Tibial nerve (tissue), 4 donors: Measurements from ENCODE around the gene REN. TPM values are rescaled to one million over a fixed set of nuclear protein-coding genes. Genes with fewer than 3 reads are reported as not detected.

Experiments used
- DNase-seq, 2 donors: peaks; one replicate each; pipeline ENCODE4 v3.0.0-alpha.2; 2019; ENCODE audit warnings: low spot score in 2 of 2
- H3K27ac ChIP-seq, 4 donors: fragments of 200-600 bp; sonication (generic) in 3 of 4; one replicate each; pipeline ENCODE4 v1.5.1; 2017 to 2019; ENCODE audit warnings: mild to moderate bottlenecking in 1 of 4
- H3K27me3 ChIP-seq, 2 donors: fragments of 200-600 bp; sonication (generic) in 1 of 2; one replicate each; pipeline versions ENCODE4 v1.5.1 to v1.6.0; 2017 to 2019
- H3K36me3 ChIP-seq, 3 donors: fragments of 200-600 bp; sonication (generic); one replicate each; pipeline ENCODE4 v1.5.1; 2018 to 2019
- H3K4me1 ChIP-seq, 4 donors: fragments of 200-600 bp; sonication (generic) in 3 of 4; one replicate each; pipeline ENCODE4 v1.5.1; 2017 to 2019
- H3K4me3 ChIP-seq, 4 donors: fragments of 200-600 bp; sonication (generic) in 3 of 4; one replicate each; pipeline ENCODE4 v1.5.1; 2017 to 2019; ENCODE audit warnings: mild to moderate bottlenecking in 1 of 4, moderate library complexity in 1 of 4
- H3K9me3 ChIP-seq, 4 donors: fragments of 200-600 bp; sonication (generic) in 3 of 4; one replicate each; pipeline ENCODE4 v1.5.1; 2017 to 2019
- EP300 ChIP-seq, 2 donors: sonication (generic); formaldehyde crosslinking; IDR thresholded peaks; one replicate each; pipeline ENCODE4 v1.6.1; 2017; ENCODE audit warnings: antibody characterized with exemption in 2 of 2, mild to moderate bottlenecking in 1 of 2
- POLR2A ChIP-seq, 2 donors: fragments of 450-650 bp; IDR thresholded peaks; one replicate each; pipeline ENCODE4 v1.6.1; 2017; ENCODE audit warnings: antibody characterized with exemption in 2 of 2, mild to moderate bottlenecking in 2 of 2, moderate library complexity in 2 of 2
- WGBS, 2 donors: methylation state at CpG; one replicate each; pipeline ENCODE4 v1.1.5; 2018; 5-methylcytosine and 5-hydroxymethylcytosine counted together
- total RNA-seq, 4 donors: library from RNA; depleted of rRNA; stranded (reverse); fragments of >200 nt; gene quantifications; one replicate each; pipeline ENCODE4 v1.1.0, GENCODE V29; 2016
- TF ChIP-seq, protein P1 (sequence below), 5 experiments: fragments of 200-600 bp in 3 of 5; fragments of 450-650 bp in 2 of 5; sonication (generic) in 3 of 5; IDR thresholded peaks; one replicate each; pipeline ENCODE4 v1.5.1; 2016 to 2019; ENCODE audit warnings: antibody characterized with exemption in 5 of 5, mild to moderate bottlenecking in 3 of 5, moderate library complexity in 2 of 5

Gene REN
- total RNA-seq, 4 donors from 2014 or later: not detected

DNA sequence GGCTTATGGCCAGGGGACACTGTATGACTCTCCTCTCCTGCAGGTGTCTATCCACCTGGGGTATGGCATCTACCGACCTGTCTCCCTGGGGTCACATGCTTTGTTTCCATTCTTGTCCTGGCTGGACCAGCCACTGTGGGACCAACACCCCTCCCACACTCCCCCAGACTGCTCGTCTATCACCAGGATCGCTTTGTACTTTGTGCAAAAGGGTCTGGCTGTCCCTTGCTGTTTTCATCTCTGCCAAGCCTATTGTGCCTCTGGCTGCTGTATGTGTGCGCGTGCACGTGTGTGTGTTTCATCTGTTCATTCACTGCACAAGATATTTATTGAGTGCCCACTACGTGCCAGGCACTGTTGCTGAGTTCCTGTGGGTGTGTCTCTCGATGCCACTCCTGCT is 39.8 kb downstream of the REN start:
- Histone ChIP-seq H3K27me3 (no peaks in the 10 kb centered on the region), H3K27ac (peak overlapping the region in 3 of 4 donors; percentile 72 to 88 (median 73)), H3K9me3 (no peaks in the 10 kb centered on the region), H3K4me3 (no peak overlapping the region), H3K4me1 (peaks cover 0 to 63% (median 17%) of the 10 kb centered on the region in 4 donors), H3K36me3 (peaks cover 0 to 68% (median 9%) of the 10 kb centered on the region in 3 donors)
- no peak for TF ChIP-seq EP300 (IDR thresholded peaks at IDR 0.05)
- no peak for TF ChIP-seq POLR2A (IDR thresholded peaks at IDR 0.05)
- TF ChIP-seq, protein P1, sequence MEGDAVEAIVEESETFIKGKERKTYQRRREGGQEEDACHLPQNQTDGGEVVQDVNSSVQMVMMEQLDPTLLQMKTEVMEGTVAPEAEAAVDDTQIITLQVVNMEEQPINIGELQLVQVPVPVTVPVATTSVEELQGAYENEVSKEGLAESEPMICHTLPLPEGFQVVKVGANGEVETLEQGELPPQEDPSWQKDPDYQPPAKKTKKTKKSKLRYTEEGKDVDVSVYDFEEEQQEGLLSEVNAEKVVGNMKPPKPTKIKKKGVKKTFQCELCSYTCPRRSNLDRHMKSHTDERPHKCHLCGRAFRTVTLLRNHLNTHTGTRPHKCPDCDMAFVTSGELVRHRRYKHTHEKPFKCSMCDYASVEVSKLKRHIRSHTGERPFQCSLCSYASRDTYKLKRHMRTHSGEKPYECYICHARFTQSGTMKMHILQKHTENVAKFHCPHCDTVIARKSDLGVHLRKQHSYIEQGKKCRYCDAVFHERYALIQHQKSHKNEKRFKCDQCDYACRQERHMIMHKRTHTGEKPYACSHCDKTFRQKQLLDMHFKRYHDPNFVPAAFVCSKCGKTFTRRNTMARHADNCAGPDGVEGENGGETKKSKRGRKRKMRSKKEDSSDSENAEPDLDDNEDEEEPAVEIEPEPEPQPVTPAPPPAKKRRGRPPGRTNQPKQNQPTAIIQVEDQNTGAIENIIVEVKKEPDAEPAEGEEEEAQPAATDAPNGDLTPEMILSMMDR (IDR thresholded peaks at IDR 0.05): no peak
- DNase-seq: no peak
- WGBS, 2 donors: 39 to 50% methylated on average over 8 of the region's 8 CpGs

DNA sequence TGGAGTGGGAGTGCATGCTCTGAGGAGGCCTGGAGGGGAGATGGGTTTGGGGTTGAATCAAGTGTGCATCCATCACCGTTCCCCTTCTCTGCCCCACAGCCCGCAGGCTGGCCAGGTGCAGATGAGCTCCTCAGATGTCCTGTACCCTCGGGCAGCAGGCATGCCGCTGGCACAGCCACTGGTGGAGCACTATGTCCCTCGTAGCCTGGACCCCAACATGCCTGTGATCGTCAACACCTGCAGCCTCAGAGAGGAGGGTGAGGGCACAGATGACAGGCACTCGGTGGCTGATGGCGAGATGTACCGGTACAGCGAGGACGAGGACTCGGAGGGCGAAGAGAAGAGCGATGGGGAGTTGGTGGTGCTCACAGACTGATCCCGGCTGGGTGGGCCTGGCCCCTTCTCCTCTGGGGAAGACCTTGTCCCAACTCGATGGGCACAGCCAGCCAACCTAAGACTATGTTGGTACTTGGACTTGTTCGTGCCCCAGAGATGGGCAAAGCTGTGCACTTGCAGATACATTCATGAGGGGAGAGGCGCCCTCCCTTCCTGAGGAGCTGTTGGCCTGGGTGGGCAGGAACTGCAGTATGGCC is 40.3 kb downstream of the REN start:
- H3K27me3 ChIP-seq: no peaks in the 10 kb centered on the region
- H3K36me3 ChIP-seq: peaks cover 0 to 68% (median 9%) of the 10 kb centered on the region in 3 donors
- no peaks in the 10 kb centered on the region for H3K9me3 ChIP-seq
- no peak overlapping the region for H3K4me3 ChIP-seq
- H3K4me1 ChIP-seq: peaks cover 0 to 58% (median 17%) of the 10 kb centered on the region in 4 donors
- H3K27ac ChIP-seq: peak overlapping the region in 2 of 4 donors; percentile 73 to 88
- 90 to 92% methylated on average over 18 of the region's 18 CpGs for WGBS, 2 donors
- TF ChIP-seq EP300 (IDR thresholded peaks at IDR 0.05) (no peak), POLR2A (IDR thresholded peaks at IDR 0.05) (no peak)
- TF ChIP-seq, protein P1 (IDR thresholded peaks at IDR 0.05): no peak
- DNase-seq: no peak

DNA sequence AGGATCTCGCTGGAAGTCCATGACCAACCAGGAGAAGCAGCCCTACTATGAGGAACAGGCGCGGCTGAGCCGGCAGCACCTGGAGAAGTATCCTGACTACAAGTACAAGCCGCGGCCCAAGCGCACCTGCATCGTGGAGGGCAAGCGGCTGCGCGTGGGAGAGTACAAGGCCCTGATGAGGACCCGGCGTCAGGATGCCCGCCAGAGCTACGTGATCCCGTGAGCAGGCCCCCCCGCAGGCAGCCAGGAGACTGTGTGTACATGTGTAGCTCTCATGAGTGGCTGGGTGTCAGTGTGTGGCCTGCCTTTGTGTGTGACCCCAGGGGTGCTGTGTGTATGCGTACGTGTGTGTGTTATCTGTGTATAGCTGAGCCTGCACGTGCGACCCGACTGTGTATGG is 41.5 kb downstream of the REN start:
- Histone ChIP-seq H3K9me3 (no peaks in the 10 kb centered on the region), H3K36me3 (peaks cover 0 to 76% (median 9%) of the 10 kb centered on the region in 3 donors), H3K4me3 (no peak overlapping the region), H3K27me3 (no peaks in the 10 kb centered on the region), H3K27ac (no peak overlapping the region), H3K4me1 (peaks cover 0 to 45% (median 17%) of the 10 kb centered on the region in 4 donors)
- WGBS, 2 donors: 89 to 95% methylated on average over 18 to 22 of the region's 22 CpGs
- TF ChIP-seq POLR2A (IDR thresholded peaks at IDR 0.05): no peak
- TF ChIP-seq, protein P1 (IDR thresholded peaks at IDR 0.05): no peak
- TF ChIP-seq EP300 (IDR thresholded peaks at IDR 0.05): no peak
- no peak for DNase-seq

DNA sequence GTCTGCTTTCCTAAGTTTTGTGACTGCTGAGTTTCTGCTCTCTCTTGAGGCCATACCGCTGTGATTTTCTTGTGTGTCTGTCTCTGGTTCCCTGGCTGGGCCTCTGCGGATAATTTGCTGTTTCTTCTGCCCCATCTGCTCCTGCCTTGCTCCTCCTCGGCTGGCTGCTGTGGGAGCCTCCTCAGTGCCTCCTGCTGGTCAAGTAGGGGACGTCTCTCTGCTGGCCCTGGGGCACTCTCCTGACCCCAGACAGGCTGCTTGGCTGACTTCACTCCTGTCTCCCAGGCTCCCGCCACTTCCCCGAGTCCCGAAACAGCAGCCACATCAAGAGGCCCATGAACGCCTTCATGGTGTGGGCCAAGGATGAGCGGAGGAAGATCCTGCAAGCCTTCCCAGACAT is 42.8 kb downstream of the REN start:
- Histone ChIP-seq H3K4me3 (no peak overlapping the region), H3K27me3 (no peaks in the 10 kb centered on the region), H3K9me3 (no peaks in the 10 kb centered on the region), H3K4me1 (peaks cover 0 to 33% (median 11%) of the 10 kb centered on the region in 4 donors), H3K36me3 (peaks cover 0 to 89% (median 9%) of the 10 kb centered on the region in 3 donors), H3K27ac (peak overlapping the region in 1 of 4 donors; percentile 38)
- no peak for DNase-seq
- 53 to 60% methylated on average over 8 to 9 of the region's 9 CpGs for WGBS, 2 donors
- TF ChIP-seq EP300 (IDR thresholded peaks at IDR 0.05) (no peak), POLR2A (IDR thresholded peaks at IDR 0.05) (no peak)
- TF ChIP-seq, protein P1 (IDR thresholded peaks at IDR 0.05): peak in 2 of 5 experiments; percentile 15 to 24

DNA sequence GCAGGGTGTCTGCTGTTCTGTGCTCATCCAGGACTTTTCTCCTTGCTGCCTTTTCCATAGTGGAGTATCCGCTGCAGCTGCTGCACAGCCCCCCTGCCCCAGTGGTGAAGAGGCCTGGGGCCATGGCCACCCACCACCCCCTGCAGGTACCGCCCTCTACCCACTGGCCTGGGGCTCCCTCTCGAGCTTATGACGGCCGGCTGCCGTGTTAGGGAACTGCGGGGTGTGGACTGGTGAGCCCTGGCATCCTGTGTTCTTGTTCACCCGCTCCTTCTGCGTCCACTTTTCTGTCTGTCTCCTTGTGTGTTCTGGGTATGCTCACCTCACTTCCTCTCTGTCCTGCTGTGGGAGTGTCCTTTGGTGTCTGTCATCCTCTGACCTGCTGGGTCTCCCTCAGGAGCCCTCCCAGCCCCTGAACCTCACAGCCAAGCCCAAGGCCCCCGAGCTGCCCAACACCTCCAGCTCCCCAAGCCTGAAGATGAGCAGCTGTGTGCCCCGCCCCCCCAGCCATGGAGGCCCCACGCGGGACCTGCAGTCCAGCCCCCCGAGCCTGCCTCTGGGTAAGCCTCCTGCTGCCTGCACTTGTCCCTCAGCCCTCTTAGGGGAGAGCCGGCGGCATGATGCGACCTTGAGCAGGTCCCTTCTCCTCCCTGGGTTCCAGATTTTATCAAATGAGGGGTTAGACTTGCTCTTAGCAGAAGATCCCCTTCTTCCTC is 44.1 kb downstream of the REN start:
- WGBS, 2 donors: 86 to 89% methylated on average over 17 of the region's 17 CpGs

More for the DNA sequence above, 44.1 kb downstream of the REN start:
- Histone ChIP-seq H3K36me3 (peaks cover 3 to 100% (median 17%) of the 10 kb centered on the region in 3 donors), H3K9me3 (no peaks in the 10 kb centered on the region), H3K4me3 (no peak overlapping the region), H3K27ac (peak overlapping the region in 1 of 4 donors; percentile 20), H3K27me3 (no peaks in the 10 kb centered on the region), H3K4me1 (peaks cover 0 to 20% (median 5%) of the 10 kb centered on the region in 4 donors)
- no peak for DNase-seq
- TF ChIP-seq EP300 (IDR thresholded peaks at IDR 0.05): no peak
- TF ChIP-seq, protein P1 (IDR thresholded peaks at IDR 0.05): no peak
- TF ChIP-seq POLR2A (IDR thresholded peaks at IDR 0.05): no peak
